Subcutaneous abdominal adipose tissue (tissue), 5 donors: ENCODE results near the gene CABLES2.
A peak's percentile ranks its signal among the peaks of the same experiment; 100 is the strongest.

Experiments
- H3K27ac ChIP-seq: one replicate; pipeline ENCODE4 v1.7.0; 2013; ENCODE audit warnings: low read depth, mild to moderate bottlenecking, inconsistent platforms, low read length, moderate library complexity
- H3K27me3 ChIP-seq, 5 donors: one replicate each; pipeline ENCODE4 v1.7.0; 2013; ENCODE audit warnings: low read length in 5 of 5, inconsistent platforms in 1 of 5; ENCODE audit not compliant: control insufficient read depth in 5 of 5, insufficient read depth in 4 of 5
- H3K36me3 ChIP-seq, 5 donors: one replicate each; pipeline ENCODE4 v1.7.0; 2013; ENCODE audit warnings: low read length in 5 of 5; ENCODE audit not compliant: control insufficient read depth in 5 of 5, insufficient read depth in 5 of 5
- H3K4me1 ChIP-seq, 5 donors: one replicate each; pipeline ENCODE4 v1.7.0; 2013; ENCODE audit warnings: low read length in 5 of 5, mild to moderate bottlenecking in 3 of 5, moderate library complexity in 1 of 5; ENCODE audit not compliant: control insufficient read depth in 5 of 5, insufficient read depth in 5 of 5
- H3K4me3 ChIP-seq, 5 donors: one replicate each; pipeline ENCODE4 v1.7.0; 2013; ENCODE audit warnings: low read length in 5 of 5, low read depth in 1 of 5
- H3K9ac ChIP-seq, 5 donors: one replicate each; pipeline ENCODE4 v1.7.0; 2013; ENCODE audit warnings: low read length in 5 of 5, mild to moderate bottlenecking in 4 of 5, moderate library complexity in 3 of 5
- H3K9me3 ChIP-seq, 5 donors: one replicate each; pipeline ENCODE4 v1.7.0; 2013; ENCODE audit warnings: low read length in 5 of 5; ENCODE audit not compliant: control insufficient read depth in 5 of 5
- donor health status: healthy.
- donor health status: healthy.
- donor health status: healthy.
- donor health status: healthy.
- donor health status: healthy.

The CABLES2 gene

DNA sequence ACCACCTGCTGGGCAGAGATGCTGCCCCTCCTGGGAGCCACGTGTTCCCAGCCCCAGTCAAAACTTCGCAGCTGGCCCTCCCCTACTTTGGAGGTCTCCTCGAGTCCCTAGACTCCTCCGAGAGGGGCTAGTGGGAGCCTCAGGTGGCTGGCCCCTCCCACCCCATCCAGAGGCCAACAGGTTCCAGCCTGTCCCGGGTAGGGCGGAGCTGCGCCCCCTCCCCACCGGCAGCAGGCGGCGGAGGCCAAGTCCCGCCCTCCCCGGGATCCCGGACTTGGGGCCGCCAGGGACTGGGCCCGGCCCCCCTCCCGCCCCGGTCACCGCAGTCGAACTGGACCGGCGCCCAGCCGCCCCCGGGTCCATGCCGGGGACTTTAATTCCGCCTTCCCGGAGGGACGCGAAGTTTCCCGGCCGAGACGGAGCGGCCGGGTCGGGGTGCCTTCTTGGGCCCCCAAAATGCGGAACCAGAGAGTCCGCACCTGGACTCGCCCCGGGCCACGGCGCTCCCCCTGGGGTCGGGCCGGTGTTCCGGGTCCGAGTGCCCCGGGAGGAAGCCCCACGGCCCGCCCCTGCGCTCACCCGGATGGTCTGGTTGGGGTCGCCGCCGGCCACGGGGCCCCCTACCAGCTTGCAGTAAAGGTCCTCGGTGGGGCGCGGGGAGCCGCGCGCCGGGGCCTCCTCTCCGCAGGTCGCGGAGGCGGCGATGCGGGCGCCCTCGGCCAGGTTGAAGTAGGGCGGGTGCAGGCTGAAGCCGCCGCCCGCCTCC is 40.5 kb downstream of the CABLES2 start:
- Histone ChIP-seq H3K4me3 (peak overlapping the region; percentile 40 to 69 (median 63)), H3K4me1 (peaks cover 3 to 78% (median 72%) of the 10 kb centered on the region in 5 donors), H3K27me3 (peaks cover 0 to 26% (median 5%) of the 10 kb centered on the region in 5 donors), H3K9me3 (no peaks in the 10 kb centered on the region), H3K27ac (peak overlapping the region; percentile 82), H3K9ac (peak overlapping the region in 4 of 5 donors; percentile 41 to 81 (median 70)), H3K36me3 (peaks cover 0 to 4% (median 0%) of the 10 kb centered on the region in 5 donors)

GRCh38 chr20:62365814-62366369 is 41.2 kb downstream of the CABLES2 start:
- peaks cover 0 to 4% (median 0%) of the 10 kb centered on the region in 5 donors for H3K36me3 ChIP-seq
- H3K4me1 ChIP-seq: peaks cover 3 to 83% (median 71%) of the 10 kb centered on the region in 5 donors
- peaks cover 0 to 26% (median 4%) of the 10 kb centered on the region in 5 donors for H3K27me3 ChIP-seq
- no peaks in the 10 kb centered on the region for H3K9me3 ChIP-seq
- peak overlapping the region in 4 of 5 donors; percentile 41 to 81 (median 70) for H3K9ac ChIP-seq
- peak overlapping the region; percentile 40 to 69 (median 63) for H3K4me3 ChIP-seq
- peak overlapping the region; percentile 82 for H3K27ac ChIP-seq

GRCh38 chr20:62364911-62365736 is 42.0 kb downstream of the CABLES2 start:
- Histone ChIP-seq H3K27me3 (peaks cover 0 to 20% (median 0%) of the 10 kb centered on the region in 5 donors), H3K9ac (peak overlapping the region in 3 of 5 donors; percentile 16 to 73 (median 26)), H3K36me3 (peaks cover 0 to 4% (median 0%) of the 10 kb centered on the region in 5 donors), H3K4me3 (peak overlapping the region in 3 of 5 donors; percentile 36 to 69 (median 65)), H3K4me1 (peaks cover 3 to 80% (median 65%) of the 10 kb centered on the region in 5 donors), H3K9me3 (no peaks in the 10 kb centered on the region), H3K27ac (peak overlapping the region; percentile 82)

DNA sequence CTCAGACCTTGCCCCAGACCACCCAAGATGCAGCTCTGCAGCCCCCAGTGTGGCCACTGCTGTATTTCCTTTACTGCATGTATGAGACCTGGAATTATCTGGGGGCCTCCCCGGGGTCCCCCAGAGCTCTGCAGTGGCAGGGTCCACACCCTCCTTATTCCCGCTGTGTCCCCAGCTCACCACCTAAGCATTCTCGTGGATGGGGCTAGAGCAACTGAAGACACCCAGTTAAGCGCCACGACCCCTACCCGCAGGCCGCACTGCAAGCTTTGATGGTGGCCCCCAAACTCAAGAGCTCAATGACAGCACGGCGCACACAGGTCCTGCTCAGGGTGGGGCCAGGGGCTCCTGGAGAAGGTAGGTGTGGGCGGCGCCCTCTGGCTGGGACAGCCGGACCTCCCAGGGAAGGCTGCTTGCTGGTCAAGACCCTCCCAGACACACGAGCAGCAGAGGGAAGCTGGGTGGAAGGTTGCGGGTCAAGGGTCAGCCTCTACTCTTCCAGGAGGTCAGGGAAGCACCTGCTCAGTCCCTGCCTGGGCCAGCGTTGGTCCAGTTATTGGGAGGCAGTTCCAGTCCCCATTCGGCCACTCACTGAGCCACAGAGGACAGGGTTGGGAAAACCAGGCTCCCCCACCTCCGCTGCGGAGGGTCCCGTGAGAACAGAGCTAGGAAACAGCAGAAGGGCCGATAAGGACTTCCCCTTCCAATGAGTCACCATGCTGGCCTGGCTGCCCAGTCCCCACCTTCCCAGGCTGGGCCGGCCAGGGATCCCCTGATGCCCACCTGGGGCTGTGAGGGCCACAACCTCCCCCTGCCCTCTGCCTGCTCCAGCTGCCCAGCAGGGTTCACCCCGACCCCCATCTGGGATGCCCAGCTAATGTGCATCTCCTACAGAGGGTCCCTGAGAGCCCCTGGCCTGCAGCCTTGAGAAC is 42.9 kb downstream of the CABLES2 start:
- no peaks in the 10 kb centered on the region for H3K9me3 ChIP-seq
- H3K4me1 ChIP-seq: peaks cover 3 to 75% (median 57%) of the 10 kb centered on the region in 5 donors
- peak overlapping the region; percentile 82 for H3K27ac ChIP-seq
- peaks cover 0 to 14% (median 0%) of the 10 kb centered on the region in 5 donors for H3K27me3 ChIP-seq
- peaks cover 0 to 4% (median 0%) of the 10 kb centered on the region in 5 donors for H3K36me3 ChIP-seq
- H3K4me3 ChIP-seq: peak overlapping the region in 2 of 5 donors; percentile 65 to 69
- H3K9ac ChIP-seq: peak overlapping the region in 2 of 5 donors; percentile 26 to 73

GRCh38 chr20:62362991-62363919 is 43.8 kb downstream of the CABLES2 start:
- peak overlapping the region in 1 of 5 donors; percentile 43 for H3K9ac ChIP-seq
- peaks cover 3 to 76% (median 57%) of the 10 kb centered on the region in 5 donors for H3K4me1 ChIP-seq
- H3K9me3 ChIP-seq: no peaks in the 10 kb centered on the region
- peaks cover 0 to 10% (median 0%) of the 10 kb centered on the region in 5 donors for H3K27me3 ChIP-seq
- H3K4me3 ChIP-seq: no peak overlapping the region
- peaks cover 0 to 4% (median 0%) of the 10 kb centered on the region in 5 donors for H3K36me3 ChIP-seq
- peak overlapping the region; percentile 82 for H3K27ac ChIP-seq

DNA sequence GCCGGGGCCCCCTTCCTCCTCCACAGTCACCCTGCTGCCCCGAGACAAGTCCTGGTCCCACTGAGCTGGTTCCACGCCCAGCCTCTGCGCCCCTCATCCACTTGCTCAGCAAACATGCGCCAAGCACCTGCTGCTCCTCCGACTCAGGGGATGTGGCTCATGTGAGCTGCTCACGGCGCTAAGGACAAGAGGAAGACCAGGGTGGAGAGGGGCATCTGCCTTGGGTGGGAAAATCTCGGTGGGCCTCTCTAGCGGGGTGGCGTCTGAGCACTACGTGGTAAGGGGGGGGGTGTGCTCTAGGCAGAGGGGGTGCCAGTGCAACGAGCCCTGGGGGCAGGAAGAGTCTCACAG is 44.5 kb downstream of the CABLES2 start:
- H3K9me3 ChIP-seq: no peaks in the 10 kb centered on the region
- H3K36me3 ChIP-seq: peaks cover 0 to 4% (median 0%) of the 10 kb centered on the region in 5 donors
- H3K27ac ChIP-seq: no peak overlapping the region
- no peak overlapping the region for H3K4me3 ChIP-seq
- no peak overlapping the region for H3K9ac ChIP-seq
- peaks cover 3 to 76% (median 57%) of the 10 kb centered on the region in 5 donors for H3K4me1 ChIP-seq
- peaks cover 0 to 10% (median 0%) of the 10 kb centered on the region in 5 donors for H3K27me3 ChIP-seq

DNA sequence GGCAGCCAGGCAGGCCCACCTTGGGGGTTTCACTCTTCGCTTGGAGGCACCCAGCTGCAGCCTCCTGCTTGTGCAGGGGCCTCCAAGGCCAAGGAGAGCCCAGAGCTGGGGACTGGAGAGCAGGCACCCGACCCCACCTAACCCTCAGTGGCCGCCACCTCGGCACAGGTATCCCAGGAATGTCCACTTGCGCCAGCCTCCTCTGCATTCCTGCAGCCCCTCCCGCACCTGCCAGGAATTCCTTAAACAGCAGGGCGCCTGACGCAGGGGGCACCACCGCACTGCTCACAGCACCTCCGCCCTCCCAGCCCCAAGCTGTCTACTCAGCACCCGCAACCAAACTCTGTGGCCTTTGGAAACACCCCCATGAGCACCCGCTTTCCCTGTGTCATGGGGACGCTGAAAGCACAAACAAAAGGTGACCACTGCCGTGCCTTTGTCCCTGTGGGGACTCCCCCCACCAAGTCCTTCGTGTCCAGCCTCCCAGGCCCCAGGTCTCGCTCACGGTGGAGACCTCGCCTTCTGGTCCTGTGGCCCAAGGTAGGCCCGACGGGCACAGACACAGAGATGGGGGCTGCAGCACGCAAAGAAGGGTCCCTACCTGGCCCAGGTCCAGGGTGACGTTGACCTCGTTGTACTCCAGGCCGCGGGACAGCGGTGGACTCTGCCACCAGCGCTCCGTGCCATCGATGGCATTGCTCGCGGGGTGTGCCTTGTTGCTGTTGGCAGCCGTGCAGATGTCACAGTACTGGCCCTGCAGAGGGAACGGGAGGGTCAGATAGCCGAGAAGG is 45.1 kb downstream of the CABLES2 start:
- peaks cover 0 to 10% (median 0%) of the 10 kb centered on the region in 5 donors for H3K27me3 ChIP-seq
- H3K4me3 ChIP-seq: no peak overlapping the region
- peak overlapping the region; percentile 57 for H3K27ac ChIP-seq
- H3K9ac ChIP-seq: no peak overlapping the region
- peaks cover 0 to 4% (median 0%) of the 10 kb centered on the region in 5 donors for H3K36me3 ChIP-seq
- peaks cover 3 to 79% (median 60%) of the 10 kb centered on the region in 5 donors for H3K4me1 ChIP-seq
- no peaks in the 10 kb centered on the region for H3K9me3 ChIP-seq
